Body of pancreas (tissue), 4 donors: ENCODE results near the gene KLRF2. TPM values are rescaled to one million over a fixed set of nuclear protein-coding genes. Genes with fewer than 3 reads are reported as not detected.

Source experiments
- ATAC-seq: fragments of 150-250 bp; one replicate; pipeline ENCODE4 v1.9.1; 2016
- DNase-seq, 4 donors: peaks; one replicate each; pipeline ENCODE4 v3.0.0-alpha.2; 2019
- H3K27ac ChIP-seq, 4 donors: fragments of 200-600 bp; sonication (generic); 1 replicate in 3 of 4; 2 replicates in 1 of 4; pipeline versions ENCODE4 v1.5.1 to v1.6.1; 2016 to 2019; ENCODE audit warnings: mild to moderate bottlenecking in 1 of 4, mixed read lengths in 1 of 4, moderate library complexity in 1 of 4
- H3K27me3 ChIP-seq, 2 donors: fragments of 200-600 bp; sonication (generic); one replicate each; pipeline ENCODE4 v1.6.0; 2016; ENCODE audit warnings: mild to moderate bottlenecking in 1 of 2
- H3K36me3 ChIP-seq, 2 donors: fragments of 200-600 bp; sonication (generic); replicated peaks in 1 of 2; 2 replicates each; pipeline ENCODE4 v1.5.1; 2016; ENCODE audit warnings: low read depth in 2 of 2; ENCODE audit not compliant: insufficient read depth in 1 of 2
- H3K4me1 ChIP-seq: fragments of 200-600 bp; sonication (generic); one replicate; pipeline ENCODE4 v1.6.0; 2016
- H3K4me3 ChIP-seq, 2 donors: fragments of 200-600 bp; sonication (generic); 1 replicate in 1 of 2; 2 replicates in 1 of 2; pipeline ENCODE4 v1.5.1; 2016 to 2019
- H3K9me3 ChIP-seq, 3 donors: fragments of 200-600 bp; sonication (generic); 1 replicate in 2 of 3; 2 replicates in 1 of 3; pipeline ENCODE4 v1.5.1; 2016
- POLR2A ChIP-seq, 3 donors: fragments of 450-650 bp; IDR thresholded peaks; one replicate each; pipeline ENCODE4 v1.6.1; 2016; ENCODE audit warnings: antibody characterized with exemption in 3 of 3, mild to moderate bottlenecking in 2 of 3
- WGBS, 2 donors: methylation state at CpG; one replicate each; pipeline ENCODE4 v1.1.5; 2017; 5-methylcytosine and 5-hydroxymethylcytosine counted together
- intact Hi-C: fragments of 100-400 bp; cut with DNase I; formaldehyde crosslinking; loops from one replicate; pipeline ENCODE4 v1.15.1; 2023
- total RNA-seq, 2 donors: library from RNA; depleted of rRNA; stranded (reverse); fragments of >200 nt; gene quantifications; one replicate each; pipeline ENCODE4 v1.1.0, GENCODE V29; 2016
- TF ChIP-seq, protein P1 (sequence below), 7 experiments: fragments of 450-650 bp in 4 of 7; fragments of 200-600 bp in 3 of 7; sonication (generic) in 3 of 7; IDR thresholded peaks; one replicate each; pipeline ENCODE4 v1.5.1; 2016 to 2019; ENCODE audit warnings: antibody characterized with exemption in 7 of 7

Gene KLRF2
- total RNA-seq: not detected

- intact Hi-C loops: no loop called here
- TF ChIP-seq, protein P1, sequence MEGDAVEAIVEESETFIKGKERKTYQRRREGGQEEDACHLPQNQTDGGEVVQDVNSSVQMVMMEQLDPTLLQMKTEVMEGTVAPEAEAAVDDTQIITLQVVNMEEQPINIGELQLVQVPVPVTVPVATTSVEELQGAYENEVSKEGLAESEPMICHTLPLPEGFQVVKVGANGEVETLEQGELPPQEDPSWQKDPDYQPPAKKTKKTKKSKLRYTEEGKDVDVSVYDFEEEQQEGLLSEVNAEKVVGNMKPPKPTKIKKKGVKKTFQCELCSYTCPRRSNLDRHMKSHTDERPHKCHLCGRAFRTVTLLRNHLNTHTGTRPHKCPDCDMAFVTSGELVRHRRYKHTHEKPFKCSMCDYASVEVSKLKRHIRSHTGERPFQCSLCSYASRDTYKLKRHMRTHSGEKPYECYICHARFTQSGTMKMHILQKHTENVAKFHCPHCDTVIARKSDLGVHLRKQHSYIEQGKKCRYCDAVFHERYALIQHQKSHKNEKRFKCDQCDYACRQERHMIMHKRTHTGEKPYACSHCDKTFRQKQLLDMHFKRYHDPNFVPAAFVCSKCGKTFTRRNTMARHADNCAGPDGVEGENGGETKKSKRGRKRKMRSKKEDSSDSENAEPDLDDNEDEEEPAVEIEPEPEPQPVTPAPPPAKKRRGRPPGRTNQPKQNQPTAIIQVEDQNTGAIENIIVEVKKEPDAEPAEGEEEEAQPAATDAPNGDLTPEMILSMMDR (IDR thresholded peaks at IDR 0.05): no peak
- TF ChIP-seq POLR2A (IDR thresholded peaks at IDR 0.05): no peak
- ATAC-seq: no peak
- Histone ChIP-seq H3K4me1 (no peaks in the 10 kb centered on the region), H3K27ac (no peak within 1 kb of the TSS), H3K36me3 (no peaks in the 10 kb centered on the region), H3K9me3 (no peaks in the 10 kb centered on the region), H3K27me3 (no peaks in the 10 kb centered on the region), H3K4me3 (no peak within 1 kb of the TSS)
- no peak for DNase-seq
- 84 to 90% methylated on average over 3 of the region's 3 CpGs for WGBS, 2 donors
These were observed at the start of gene KLRF2 for GRCh38 chr12:9881246-9881645. Gene KLRF2, plus strand, starts transcription at chr12:9881489. Its CDS starts 107 bp downstream, at chr12:9881596.

- intact Hi-C loops: no loop called here
- Histone ChIP-seq H3K9me3 (no peaks in the 10 kb centered on the region), H3K27ac (no peak overlapping the region), H3K36me3 (no peaks in the 10 kb centered on the region), H3K27me3 (no peaks in the 10 kb centered on the region), H3K4me3 (no peak overlapping the region), H3K4me1 (no peaks in the 10 kb centered on the region)
- ATAC-seq: no peak
- TF ChIP-seq, protein P1 (IDR thresholded peaks at IDR 0.05): no peak
- TF ChIP-seq POLR2A (IDR thresholded peaks at IDR 0.05): no peak
- no peak for DNase-seq
- 45 to 52% methylated on average over 3 of the region's 3 CpGs for WGBS, 2 donors
These were observed 49.6 kb upstream of the KLRF2 start for GRCh38 chr12:9831720-9832119.

- 51 to 53% methylated on average over 3 of the region's 3 CpGs for WGBS, 2 donors
- H3K4me1 ChIP-seq: no peaks in the 10 kb centered on the region
- intact Hi-C loops: no loop called here
These were observed 37.9 kb upstream of the KLRF2 start for GRCh38 chr12:9843407-9843806.

GRCh38 chr12:9848899-9849298 lies 32.4 kb upstream of the KLRF2 start:
- TF ChIP-seq POLR2A (IDR thresholded peaks at IDR 0.05): no peak
- TF ChIP-seq, protein P1 (IDR thresholded peaks at IDR 0.05): no peak
- Histone ChIP-seq H3K9me3 (no peaks in the 10 kb centered on the region), H3K27me3 (no peaks in the 10 kb centered on the region), H3K27ac (no peak overlapping the region), H3K36me3 (no peaks in the 10 kb centered on the region), H3K4me3 (no peak overlapping the region), H3K4me1 (no peaks in the 10 kb centered on the region)
- DNase-seq (no peak), ATAC-seq (no peak)
- intact Hi-C loops: no loop called here
- WGBS, 2 donors: 58 to 65% methylated on average over 3 to 5 of the region's 5 CpGs

More at GRCh38 chr12:9843407-9843806, 37.9 kb upstream of the KLRF2 start:
- DNase-seq (no peak), ATAC-seq (no peak)
- Histone ChIP-seq H3K4me3 (no peak overlapping the region), H3K27ac (no peak overlapping the region), H3K9me3 (no peaks in the 10 kb centered on the region), H3K36me3 (no peaks in the 10 kb centered on the region), H3K27me3 (no peaks in the 10 kb centered on the region)
- TF ChIP-seq, protein P1 (IDR thresholded peaks at IDR 0.05): no peak
- TF ChIP-seq POLR2A (IDR thresholded peaks at IDR 0.05): no peak

- Histone ChIP-seq H3K36me3 (no peaks in the 10 kb centered on the region), H3K27ac (no peak overlapping the region), H3K4me3 (no peak overlapping the region), H3K4me1 (no peaks in the 10 kb centered on the region), H3K9me3 (no peaks in the 10 kb centered on the region), H3K27me3 (no peaks in the 10 kb centered on the region)
- ATAC-seq (no peak), DNase-seq (no peak)
- TF ChIP-seq POLR2A (IDR thresholded peaks at IDR 0.05): no peak
- TF ChIP-seq, protein P1 (IDR thresholded peaks at IDR 0.05): no peak
- WGBS, 2 donors: 78 to 84% methylated on average over 5 of the region's 5 CpGs
- intact Hi-C loops: no loop called here
These were observed 30.2 kb upstream of the KLRF2 start for GRCh38 chr12:9851050-9851449.
